CD14-positive monocyte (primary cell): Measurements from ENCODE around the gene TIAM1. TPM values are rescaled to one million over a fixed set of nuclear protein-coding genes. Genes with fewer than 3 reads are reported as not detected.

Experiments used
- DNase-seq, 3 donors: peaks; one replicate each; pipeline ENCODE4 v3.0.0-alpha.2; 2011 to 2022
- H2AFZ ChIP-seq: 2 replicates; pipeline ENCODE4 v1.6.0; 2012; ENCODE audit warnings: mild to moderate bottlenecking, low read depth, low read length, inconsistent platforms; ENCODE audit not compliant: insufficient read depth, poor library complexity, severe bottlenecking
- H3K27ac ChIP-seq, 2 donors: 1 replicate in 1 of 2; 2 replicates in 1 of 2; pipeline ENCODE4 v1.5.1; 2012 to 2013; ENCODE audit warnings: low read length in 2 of 2, control low read depth in 1 of 2, inconsistent platforms in 1 of 2, low read depth in 1 of 2, mild to moderate bottlenecking in 1 of 2
- H3K27me3 ChIP-seq, 2 donors: one replicate each; pipeline versions ENCODE4 v1.6.0 to v1.6.1; 2011 to 2013; ENCODE audit warnings: low read length in 2 of 2; ENCODE audit not compliant: control insufficient read depth in 2 of 2, insufficient read depth in 2 of 2
- H3K36me3 ChIP-seq, 2 donors: replicated peaks in 1 of 2; 1 replicate in 1 of 2; 2 replicates in 1 of 2; pipeline versions ENCODE4 v1.5.1 to v1.6.1; 2012 to 2013; ENCODE audit warnings: low read length in 2 of 2, control low read depth in 1 of 2, inconsistent platforms in 1 of 2, mild to moderate bottlenecking in 1 of 2; ENCODE audit not compliant: insufficient read depth in 2 of 2, control insufficient read depth in 1 of 2
- H3K4me1 ChIP-seq, 2 donors: 1 replicate in 1 of 2; 2 replicates in 1 of 2; pipeline versions ENCODE4 v1.5.1 to v1.6.1; 2012 to 2013; ENCODE audit warnings: low read length in 2 of 2, control low read depth in 1 of 2, inconsistent platforms in 1 of 2, mild to moderate bottlenecking in 1 of 2, moderate library complexity in 1 of 2; ENCODE audit not compliant: insufficient read depth in 2 of 2, control insufficient read depth in 1 of 2
- H3K4me2 ChIP-seq: replicated peaks from 2 replicates; pipeline ENCODE3; 2012; ENCODE audit warnings: low read length, moderate library complexity, mild to moderate bottlenecking; ENCODE audit not compliant: poor library complexity, severe bottlenecking; ENCODE audit errors: extremely low read depth
- H3K4me3 ChIP-seq, 3 experiments: fragments of 200-600 bp in 1 of 3; sonication (generic) in 1 of 3; replicated peaks in 1 of 3; 1 replicate in 2 of 3; 2 replicates in 1 of 3; pipeline ENCODE4 v1.5.1; 2011 to 2013; ENCODE audit warnings: low read length in 3 of 3, mild to moderate bottlenecking in 3 of 3, control low read depth in 2 of 3, low read depth in 2 of 3, inconsistent platforms in 1 of 3, moderate library complexity in 1 of 3
- H3K79me2 ChIP-seq: 2 replicates; pipeline ENCODE4 v1.6.0; 2012; ENCODE audit warnings: mild to moderate bottlenecking, control low read depth, inconsistent platforms, low read length, moderate library complexity; ENCODE audit not compliant: insufficient read depth
- H3K9ac ChIP-seq: 2 replicates; pipeline ENCODE4 v1.6.0; 2017; ENCODE audit warnings: low read length, mild to moderate bottlenecking; ENCODE audit not compliant: insufficient read depth, poor library complexity, severe bottlenecking
- H3K9me3 ChIP-seq, 2 donors: replicated peaks in 1 of 2; 1 replicate in 1 of 2; 2 replicates in 1 of 2; pipeline versions ENCODE4 v1.5.1 to v1.6.1; 2012 to 2013; ENCODE audit warnings: low read length in 2 of 2, control low read depth in 1 of 2; ENCODE audit not compliant: control insufficient read depth in 1 of 2, insufficient read depth in 1 of 2
- H4K20me1 ChIP-seq: 2 replicates; pipeline ENCODE4 v1.6.0; 2012; ENCODE audit warnings: mild to moderate bottlenecking, low read length, control low read depth, moderate library complexity; ENCODE audit not compliant: insufficient read depth
- H3K27ac Mint-ChIP-seq, 7 donors: one replicate each; pipeline ENCODE4 v1.8.0; 2020; ENCODE audit warnings: mild to moderate bottlenecking in 7 of 7, mixed read lengths in 7 of 7, moderate library complexity in 6 of 7, inconsistent platforms in 2 of 7
- H3K27me3 Mint-ChIP-seq, 3 donors: one replicate each; pipeline ENCODE4 v1.8.0; 2021 to 2022; ENCODE audit warnings: low read depth in 3 of 3, mild to moderate bottlenecking in 3 of 3, mixed read lengths in 3 of 3, moderate library complexity in 3 of 3, inconsistent platforms in 1 of 3
- H3K36me3 Mint-ChIP-seq, 2 donors: one replicate each; pipeline ENCODE4 v1.8.0; 2020; ENCODE audit warnings: mixed read lengths in 2 of 2, inconsistent platforms in 1 of 2, mild to moderate bottlenecking in 1 of 2
- H3K4me1 Mint-ChIP-seq: one replicate; pipeline ENCODE4 v1.8.0; 2020; ENCODE audit warnings: mild to moderate bottlenecking, mixed read lengths
- H3K4me3 Mint-ChIP-seq, 2 donors: one replicate each; pipeline ENCODE4 v1.8.0; 2020; ENCODE audit warnings: mild to moderate bottlenecking in 2 of 2, mixed read lengths in 2 of 2, moderate library complexity in 1 of 2
- H3K9me3 Mint-ChIP-seq, 7 donors: one replicate each; pipeline ENCODE4 v1.8.0; 2020 to 2022; ENCODE audit warnings: mixed read lengths in 7 of 7, mild to moderate bottlenecking in 6 of 7, moderate library complexity in 6 of 7, inconsistent platforms in 2 of 7
- CTCF ChIP-seq: fragments of 200-600 bp; IDR thresholded peaks from one replicate; pipeline ENCODE4 v1.8.0; 2022; ENCODE audit warnings: antibody characterized with exemption, mild to moderate bottlenecking
- WGBS: methylation state at CpG from one replicate; pipeline ENCODE4 v1.1.5; 2013; ENCODE audit warnings: missing lambda C conversion rate; ENCODE audit not compliant: insufficient coverage; 5-methylcytosine and 5-hydroxymethylcytosine counted together
- intact Hi-C, 2 donors: fragments of 100-400 bp; cut with micrococcal nuclease; formaldehyde crosslinking; loops; one replicate each; pipeline versions ENCODE4 v1.15.0 to v1.15.1; 2023
- polyA plus RNA-seq, 3 donors: library from polyadenylated mRNA; depleted of rRNA in 1 of 3; unstranded in 2 of 3; stranded (reverse) in 1 of 3; fragments of 300-500 nt in 2 of 3; fragments of >200 nt in 1 of 3; fragmentation: Illumina TruSeq in 2 of 3; gene quantifications; 1 replicate in 2 of 3; 2 replicates in 1 of 3; pipeline ENCODE4 v1.2.3, GENCODE V29; 2012 to 2021

TIAM1 gene
- polyA plus RNA-seq, 3 donors: 17.7 to 55.0 (median 45.3) TPM

GRCh38 chr21:31352836-31353235 lies 8.8 kb upstream of the TIAM1 start:
- H3K27ac ChIP-seq: no peak overlapping the region
- Mint-ChIP-seq H3K9me3 (peaks cover 0 to 6% (median 0%) of the 10 kb centered on the region in 7 donors), H3K36me3 (no peaks in the 10 kb centered on the region), H3K27me3 (peaks cover 6 to 8% (median 6%) of the 10 kb centered on the region in 3 donors), H3K4me3 (no peak overlapping the region), H3K27ac (no peak overlapping the region), H3K4me1 (no peaks in the 10 kb centered on the region)
- DNase-seq: no peak
- peaks cover 0 to 3% of the 10 kb centered on the region in 2 donors for H3K27me3 ChIP-seq
- no peaks in the 10 kb centered on the region for H3K36me3 ChIP-seq
- H3K9me3 ChIP-seq: no peaks in the 10 kb centered on the region
- no peaks in the 10 kb centered on the region for H4K20me1 ChIP-seq
- intact Hi-C loops: no loop called here
- H3K79me2 ChIP-seq: no peaks in the 10 kb centered on the region
- H3K4me1 ChIP-seq: no peaks in the 10 kb centered on the region
- WGBS: no CpG with 5 or more reads among the region's 2 CpGs
- H3K9ac ChIP-seq: no peak overlapping the region
- H3K4me2 ChIP-seq: no peak overlapping the region
- no peak overlapping the region for H2AFZ ChIP-seq
- no peak overlapping the region for H3K4me3 ChIP-seq
- no peak for TF ChIP-seq CTCF

- no peak overlapping the region for H3K4me3 Mint-ChIP-seq
- Histone ChIP-seq H3K9ac (no peak overlapping the region), H3K27me3 (peaks cover 0 to 3% of the 10 kb centered on the region in 2 donors), H3K4me2 (no peak overlapping the region), H3K9me3 (no peaks in the 10 kb centered on the region), H3K4me1 (no peaks in the 10 kb centered on the region), H4K20me1 (no peaks in the 10 kb centered on the region), H3K36me3 (no peaks in the 10 kb centered on the region), H3K27ac (no peak overlapping the region), H2AFZ (no peak overlapping the region), H3K79me2 (no peaks in the 10 kb centered on the region), H3K4me3 (no peak overlapping the region)
- intact Hi-C loops: no loop called here
- no peak for TF ChIP-seq CTCF
- no CpG with 5 or more reads among the region's 3 CpGs for WGBS
- peaks cover 0 to 6% (median 0%) of the 10 kb centered on the region in 7 donors for H3K9me3 Mint-ChIP-seq
- no peaks in the 10 kb centered on the region for H3K4me1 Mint-ChIP-seq
- no peaks in the 10 kb centered on the region for H3K36me3 Mint-ChIP-seq
- DNase-seq: no peak
- no peak overlapping the region for H3K27ac Mint-ChIP-seq
- H3K27me3 Mint-ChIP-seq: peaks cover 6 to 9% (median 8%) of the 10 kb centered on the region in 3 donors
Observed at GRCh38 chr21:31351960-31352359, 7.9 kb upstream of the TIAM1 start.
